GM19025 (cell line): ENCODE data around the gene ADAD1.

ENCODE experiments used
- ATAC-seq: cut with Tn5 transposase; IDR thresholded peaks from one replicate; pipeline ENCODE4 v1.9.1; 2021; ENCODE audit warnings: mild to moderate bottlenecking, low read depth, moderate library complexity; ENCODE audit not compliant: unreplicated experiment

The ADAD1 gene

DNA sequence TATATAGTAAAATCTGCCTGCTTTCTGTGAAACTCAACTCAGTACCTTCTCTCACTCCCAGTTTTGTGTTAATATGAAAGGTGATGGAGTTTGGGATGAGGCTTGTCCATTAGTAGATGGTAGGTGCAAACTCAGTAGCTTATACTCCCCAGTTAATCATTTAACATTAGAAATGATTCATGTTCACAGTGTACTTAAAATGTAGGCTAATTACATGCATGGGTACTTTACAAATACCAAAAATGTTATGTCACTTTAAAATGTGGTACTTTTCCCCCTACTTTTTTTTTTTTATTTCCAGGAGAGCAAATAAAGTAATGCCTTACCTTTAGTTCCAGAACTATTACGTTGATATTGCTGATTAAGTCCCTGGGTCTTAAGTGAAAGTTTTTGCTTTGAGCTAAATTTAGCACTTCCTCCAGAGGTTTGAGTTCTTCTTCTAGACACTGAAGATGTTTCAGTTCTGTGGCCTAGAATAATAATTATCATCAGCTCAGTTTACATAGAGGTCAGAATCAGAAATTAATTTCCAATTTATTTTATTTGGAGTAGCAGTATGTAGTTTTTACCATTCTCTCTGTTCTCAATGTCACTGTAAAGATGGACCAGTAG lies 74.7 kb downstream of the ADAD1 start:
- ATAC-seq = no peak

DNA sequence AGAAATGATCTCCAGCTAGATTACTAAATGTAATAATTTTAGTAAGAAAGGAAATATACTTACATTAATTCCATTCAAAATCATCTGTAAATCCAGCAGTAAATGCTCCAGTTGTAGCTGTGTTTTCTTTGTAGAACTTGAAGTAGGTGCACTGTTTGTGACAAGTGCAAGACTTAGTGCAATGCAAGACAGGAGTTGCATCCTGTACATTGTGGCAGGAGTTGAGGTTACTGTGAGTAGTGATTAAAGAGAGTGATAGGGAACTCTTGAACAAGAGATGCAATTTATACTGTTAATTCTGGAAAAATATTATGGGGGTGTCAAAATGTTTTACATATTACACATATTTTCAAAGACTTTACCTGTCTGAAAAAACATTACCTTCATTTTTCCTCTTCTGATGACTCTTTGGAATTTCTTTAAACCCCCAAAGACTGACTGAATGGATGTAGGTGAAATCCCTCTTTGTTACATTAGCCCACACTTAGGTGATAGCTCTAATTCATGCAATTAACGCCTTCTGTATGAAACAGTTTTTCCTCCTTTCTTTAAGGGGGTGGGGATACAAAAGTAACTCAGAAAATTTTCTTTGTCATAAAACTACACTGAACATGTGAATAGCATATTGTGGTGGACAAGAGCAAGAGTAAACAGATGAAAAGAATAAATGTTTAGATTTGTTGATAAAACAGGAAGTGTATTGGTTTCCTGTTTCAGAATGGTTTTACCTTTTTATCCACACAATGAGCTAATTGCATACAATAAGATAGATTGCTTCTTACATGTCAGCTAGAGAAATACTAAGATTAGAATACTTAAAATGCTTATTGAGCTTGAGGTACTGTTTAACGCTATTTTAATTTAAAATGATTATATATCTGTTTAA lies 77.7 kb downstream of the ADAD1 start, which contains the start of gene IL2:
Gene IL2, minus strand, starts transcription at position 495 of the 886 bp plus-strand sequence. Its CDS starts 285 bp downstream, at position 210.
- ATAC-seq = no peak

DNA sequence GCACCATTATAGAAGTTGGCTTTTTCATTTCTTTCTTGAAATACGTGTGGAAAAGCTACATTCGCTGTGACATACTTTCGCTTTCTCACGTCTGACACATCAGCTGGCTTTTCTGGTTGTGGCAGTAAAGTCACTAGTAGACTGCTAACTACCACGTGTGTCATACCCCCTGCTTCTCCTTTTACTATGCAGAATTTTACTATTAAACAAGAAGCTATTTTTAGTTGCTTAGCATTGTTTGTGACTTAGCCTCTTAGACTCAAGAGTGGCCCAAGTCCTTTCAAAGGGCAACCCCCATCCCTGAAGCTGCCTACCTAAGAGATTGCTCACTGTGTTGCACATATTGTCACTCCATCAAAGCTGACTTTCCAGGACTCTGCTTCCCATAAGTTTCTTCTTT lies 79.8 kb downstream of the ADAD1 start:
- ATAC-seq = no peak

GRCh38 chr4:122469457-122469856 lies 90.6 kb downstream of the ADAD1 start:
- ATAC-seq = no peak

DNA sequence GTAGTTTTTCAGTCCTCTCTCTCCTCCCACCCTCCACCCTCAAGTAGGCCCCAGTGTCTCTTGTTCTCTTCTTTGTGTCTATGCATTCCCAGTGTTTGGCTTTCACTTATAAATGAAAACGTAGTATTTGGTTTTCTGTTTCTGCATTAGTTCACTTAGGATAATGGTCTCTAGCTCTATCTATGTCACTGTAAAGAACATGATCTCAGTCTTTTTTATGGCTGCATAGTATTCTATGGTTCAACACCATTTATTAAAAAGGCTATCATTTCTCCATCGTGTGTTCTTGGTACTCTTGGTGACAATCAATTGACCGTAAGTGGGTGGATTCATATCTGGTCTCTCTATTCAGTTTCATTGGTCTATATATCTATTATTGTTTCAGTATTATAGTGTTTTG lies 96.4 kb downstream of the ADAD1 start:
- no peak for ATAC-seq

- no peak for ATAC-seq
These were observed 97.3 kb downstream of the ADAD1 start for GRCh38 chr4:122476126-122476525.

- ATAC-seq = no peak
These were observed 97.9 kb downstream of the ADAD1 start for GRCh38 chr4:122476745-122477144.
